NCI-H1930 (cell line): Measurements from ENCODE around the gene SLC37A1.

Experiments
- DNase-seq, 2 experiments: peaks; one replicate each; lab custom pipeline; 2025; lab: John Stamatoyannopoulos, UW

The SLC37A1 gene

DNA sequence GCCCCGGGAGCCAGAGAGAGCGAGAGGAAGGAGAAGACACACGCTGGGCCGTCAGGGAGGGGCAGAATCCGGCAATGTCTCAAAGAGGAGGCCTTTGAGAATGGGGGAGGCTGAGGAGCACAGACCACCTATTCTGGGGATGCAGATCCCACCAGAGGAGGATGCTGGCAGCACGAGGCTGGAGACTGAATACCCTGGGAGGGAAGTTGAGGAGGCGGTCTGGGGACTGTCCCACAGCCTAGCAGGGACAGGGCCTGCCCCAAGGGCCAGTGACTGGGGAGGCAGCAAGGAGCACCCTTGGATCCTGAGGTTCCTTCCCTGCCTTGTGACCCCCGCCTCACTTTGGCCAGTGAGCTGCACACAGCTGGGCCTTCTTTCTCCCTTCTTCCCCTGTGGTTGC is 49.2 kb downstream of the SLC37A1 start:
- DNase-seq: no peak

DNA sequence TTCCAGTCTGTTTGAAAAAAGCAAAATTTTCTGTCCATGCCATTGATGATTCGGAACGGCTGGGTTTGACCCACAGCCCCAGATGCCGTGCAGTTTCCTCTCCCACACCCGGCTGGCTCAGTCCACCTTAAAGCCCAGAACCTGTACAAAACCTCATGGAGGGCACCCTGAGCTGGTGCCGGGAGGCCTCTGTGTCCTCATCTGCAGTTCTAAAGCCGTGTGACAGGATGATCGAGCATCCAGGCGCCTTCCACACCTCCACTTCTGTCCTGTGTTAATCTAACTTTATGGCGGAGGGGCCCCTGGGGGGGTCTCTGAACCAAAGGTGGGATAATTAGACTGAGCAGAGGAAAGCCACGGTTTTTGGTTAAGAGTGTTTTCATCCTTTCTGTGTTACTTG is 49.6 kb downstream of the SLC37A1 start:
- DNase-seq: no peak

DNA sequence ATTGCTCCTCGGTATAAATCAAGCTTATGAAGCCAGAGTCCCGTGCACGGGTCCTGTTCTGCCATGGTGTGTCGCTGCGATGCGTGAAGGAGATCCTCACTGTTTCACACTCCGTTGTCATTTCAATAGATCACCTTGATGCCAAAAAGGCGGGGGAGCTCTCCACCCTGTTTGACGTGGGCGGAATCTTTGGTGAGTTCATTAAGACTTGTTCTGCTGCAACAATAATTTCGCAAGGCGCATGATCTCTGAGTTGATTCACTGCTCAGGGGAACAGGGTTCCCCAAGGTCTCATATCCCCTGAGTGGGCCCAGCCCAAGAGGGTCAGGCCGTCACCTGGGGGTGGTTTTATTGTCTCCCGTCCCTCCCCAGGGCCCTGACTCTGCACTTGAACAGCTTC is 50.0 kb downstream of the SLC37A1 start:
- DNase-seq: no peak

DNA sequence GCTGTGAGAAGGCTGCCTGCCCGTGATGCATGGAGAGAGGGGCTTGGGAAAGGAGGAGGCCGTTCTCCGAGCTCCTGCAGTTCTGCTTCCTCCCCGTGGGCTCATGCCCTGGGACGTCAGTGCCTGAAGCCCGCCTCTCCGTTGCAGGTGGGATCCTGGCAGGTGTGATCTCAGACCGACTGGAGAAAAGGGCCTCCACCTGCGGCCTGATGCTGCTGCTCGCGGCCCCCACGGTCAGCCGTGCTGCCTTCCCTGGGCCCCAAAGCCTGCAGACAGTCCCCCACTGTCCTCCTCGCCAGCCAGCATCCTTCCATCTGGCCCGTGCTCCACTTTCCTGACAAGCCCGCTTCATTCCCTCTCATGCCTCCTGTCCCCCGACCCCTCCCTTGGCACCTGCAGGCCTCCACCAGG is 50.9 kb downstream of the SLC37A1 start:
- no peak for DNase-seq

DNA sequence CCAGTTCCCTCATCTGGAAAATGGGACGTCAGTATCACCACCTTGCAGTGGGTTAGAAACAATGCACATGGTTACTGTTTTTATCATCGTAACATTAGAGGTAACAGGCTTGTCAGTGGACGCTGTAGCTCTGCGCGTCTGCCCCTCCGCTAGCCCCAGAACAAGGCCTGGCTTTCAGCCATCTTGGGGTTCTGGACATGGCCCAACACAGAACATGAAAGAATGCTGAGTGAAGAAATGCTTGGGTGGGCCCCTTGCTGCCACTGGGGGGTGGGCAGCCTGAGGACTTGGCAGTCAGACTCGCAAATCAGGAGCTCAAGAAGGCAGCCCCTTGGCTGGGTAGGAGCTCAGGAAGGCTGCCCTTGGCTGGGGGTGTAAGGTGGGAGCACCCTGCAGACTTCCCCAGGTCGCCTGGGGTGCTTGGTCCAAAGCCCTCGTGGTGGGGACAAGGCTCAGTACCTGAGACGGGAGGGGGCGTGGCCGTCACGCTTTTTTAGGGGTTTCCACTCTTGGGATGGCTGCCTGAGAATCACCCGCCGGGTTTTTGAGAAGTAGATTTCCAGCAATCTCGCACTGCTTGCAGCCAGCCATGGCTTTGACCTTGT is 51.7 kb downstream of the SLC37A1 start:
- no peak for DNase-seq

DNA sequence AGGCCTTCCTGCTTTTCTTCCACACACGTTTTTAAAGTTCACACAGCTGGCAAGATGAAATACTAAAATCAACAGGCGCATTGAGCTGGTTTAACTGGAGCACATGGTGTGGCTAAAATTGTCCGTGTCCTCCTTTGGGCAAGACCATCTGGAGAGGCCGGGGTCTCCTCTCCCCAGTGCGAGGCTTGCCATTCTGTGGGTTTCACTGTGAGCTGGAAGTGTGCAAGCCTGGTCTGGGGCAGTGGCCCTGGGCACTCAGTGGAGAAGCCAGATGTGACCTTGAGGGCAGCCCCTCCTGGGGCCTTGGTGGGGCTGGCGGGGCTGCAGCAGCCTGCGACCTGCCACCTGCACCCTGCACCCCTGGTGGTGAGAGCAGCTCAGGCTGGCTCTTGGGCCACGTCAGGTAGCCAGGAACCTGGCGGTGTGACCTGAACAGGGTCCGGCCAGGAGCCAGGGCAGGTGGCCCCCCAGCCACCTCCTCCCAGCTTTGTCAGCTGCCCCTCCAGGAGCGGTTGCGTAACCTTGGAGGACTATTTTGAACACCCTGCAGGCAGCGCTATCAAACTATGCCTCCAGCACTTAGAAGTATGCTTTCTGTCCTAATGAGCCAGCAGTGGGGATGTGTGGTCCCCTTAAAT is 52.4 kb downstream of the SLC37A1 start:
- DNase-seq: no peak

DNA sequence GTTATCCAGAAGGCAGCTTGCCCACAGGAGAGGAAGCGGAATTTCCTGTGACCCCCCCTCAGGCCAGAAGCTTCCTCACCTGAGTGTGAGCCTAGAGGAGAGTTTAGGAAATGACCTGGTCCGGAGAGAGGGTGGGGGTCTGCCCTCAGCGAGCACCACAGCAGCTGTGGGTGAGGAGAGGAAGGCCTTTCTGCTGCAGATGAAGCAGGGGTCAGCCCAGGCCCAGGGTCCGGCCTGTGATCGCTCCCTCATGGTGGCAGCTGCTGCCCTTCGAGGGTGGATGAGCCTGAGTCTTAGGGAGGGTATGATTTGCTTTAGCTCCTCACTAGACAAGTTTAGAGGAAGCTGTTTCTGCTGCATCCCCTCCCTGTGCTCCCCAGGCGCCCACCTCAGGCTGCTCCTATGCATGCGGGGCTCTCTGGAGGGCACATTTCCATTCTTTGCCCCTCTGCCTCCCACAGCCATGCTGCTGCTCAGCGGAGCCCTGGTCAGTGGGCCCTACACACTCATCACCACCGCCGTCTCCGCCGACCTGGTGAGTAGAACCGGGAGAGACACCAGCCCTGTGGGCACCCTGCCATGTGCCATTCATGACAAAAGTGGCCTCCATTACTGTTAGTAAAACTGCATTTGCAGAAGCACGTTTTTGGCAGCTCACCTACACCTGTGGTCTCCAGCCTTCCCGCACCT is 53.0 kb downstream of the SLC37A1 start:
- DNase-seq: no peak

DNA sequence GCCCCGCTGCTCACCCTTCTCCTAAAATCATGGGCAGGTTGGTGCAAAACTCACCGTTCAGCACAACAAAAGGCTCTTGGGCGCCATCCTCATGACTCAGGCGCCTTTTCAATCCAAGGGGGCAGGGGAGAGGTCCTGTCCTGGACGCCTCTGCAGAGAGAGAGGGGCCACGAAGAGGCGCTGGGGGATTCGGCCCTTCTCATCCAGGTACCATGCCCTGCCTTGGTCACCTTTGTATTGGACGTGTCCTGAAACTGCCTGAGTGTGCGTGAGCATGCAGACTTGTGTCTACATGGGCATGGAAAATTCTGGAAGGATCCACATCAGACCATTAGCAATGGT is 53.5 kb downstream of the SLC37A1 start:
- no peak for DNase-seq

DNA sequence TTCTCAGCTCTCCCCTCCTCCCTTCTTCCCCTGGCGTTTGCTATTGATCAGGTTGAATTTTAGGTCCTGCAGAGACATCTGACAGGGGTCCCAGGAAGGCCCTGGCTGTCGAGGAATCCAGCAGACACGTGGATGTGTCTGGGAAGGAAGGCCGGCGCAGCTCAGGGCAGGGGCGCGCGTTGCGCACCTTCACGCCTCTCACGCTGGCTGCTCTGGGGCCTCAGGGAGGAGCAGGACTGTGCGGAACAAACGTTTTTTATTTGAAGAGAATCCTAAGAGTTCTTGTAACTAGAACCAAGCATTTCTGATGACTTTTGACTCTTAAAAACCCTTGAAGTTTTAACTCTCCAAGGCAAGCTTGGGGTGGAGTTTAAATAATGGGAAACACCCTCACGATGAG is 54.2 kb downstream of the SLC37A1 start:
- no peak for DNase-seq

DNA sequence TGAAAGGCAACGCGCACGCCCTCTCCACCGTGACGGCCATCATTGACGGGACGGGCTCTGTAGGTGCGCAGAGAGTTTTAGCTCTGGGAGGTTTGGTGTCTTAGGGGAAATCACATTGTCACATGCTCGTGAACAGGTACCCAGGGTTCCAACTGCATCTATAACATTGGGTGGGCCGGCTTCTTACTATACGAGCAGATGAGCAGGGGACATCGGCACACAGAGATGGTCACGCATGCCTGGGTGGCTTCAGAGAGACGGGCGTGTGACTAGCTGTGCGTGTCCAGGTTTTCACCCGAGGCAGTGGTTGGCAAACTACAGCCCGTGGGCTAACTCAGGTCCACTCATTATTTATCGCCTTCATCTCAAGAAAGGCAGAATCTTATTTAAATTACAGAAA is 54.7 kb downstream of the SLC37A1 start:
- no peak for DNase-seq

DNA sequence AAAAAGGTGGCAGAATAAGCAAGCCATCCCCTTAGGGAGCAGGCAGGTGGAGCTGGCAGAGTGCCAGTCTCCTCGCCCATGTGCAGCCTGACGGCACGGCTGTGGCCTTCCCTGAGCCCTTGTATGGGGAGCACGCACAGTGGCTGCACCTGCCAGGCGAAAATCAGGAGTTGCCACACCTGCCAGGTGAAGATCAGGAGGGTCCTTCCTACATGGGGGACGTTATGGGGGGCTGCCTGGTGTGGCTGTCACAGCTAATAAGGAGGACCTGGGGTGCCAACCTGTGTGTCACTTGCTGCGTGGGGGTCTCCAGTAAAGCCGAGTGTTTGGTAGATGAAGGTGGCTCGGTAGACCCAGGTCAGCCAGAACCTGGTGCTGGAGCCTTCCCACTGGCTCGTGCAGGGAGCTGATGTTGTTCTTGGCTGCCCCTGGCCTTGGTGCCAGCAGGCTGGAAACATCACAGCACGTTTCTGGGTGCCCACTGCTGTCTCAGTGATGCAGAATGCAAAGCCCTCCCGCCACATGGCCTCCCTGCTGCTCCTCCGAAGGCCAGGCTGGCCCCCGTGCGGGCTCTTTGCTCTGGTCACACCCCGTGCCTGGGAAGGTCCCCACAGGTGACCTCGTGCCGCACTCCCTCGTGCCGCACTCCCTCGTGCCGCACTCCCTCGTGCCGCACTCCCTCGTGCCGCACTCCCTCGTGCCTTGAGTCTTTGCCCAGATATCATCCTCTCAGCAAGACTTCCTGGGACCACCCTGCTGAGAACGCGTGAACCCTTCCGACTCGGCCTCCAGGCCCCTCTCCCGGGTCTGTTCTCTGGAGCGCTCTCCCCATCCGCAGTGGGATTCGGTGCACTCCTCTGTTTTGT is 55.4 kb downstream of the SLC37A1 start:
- DNase-seq: no peak

DNA sequence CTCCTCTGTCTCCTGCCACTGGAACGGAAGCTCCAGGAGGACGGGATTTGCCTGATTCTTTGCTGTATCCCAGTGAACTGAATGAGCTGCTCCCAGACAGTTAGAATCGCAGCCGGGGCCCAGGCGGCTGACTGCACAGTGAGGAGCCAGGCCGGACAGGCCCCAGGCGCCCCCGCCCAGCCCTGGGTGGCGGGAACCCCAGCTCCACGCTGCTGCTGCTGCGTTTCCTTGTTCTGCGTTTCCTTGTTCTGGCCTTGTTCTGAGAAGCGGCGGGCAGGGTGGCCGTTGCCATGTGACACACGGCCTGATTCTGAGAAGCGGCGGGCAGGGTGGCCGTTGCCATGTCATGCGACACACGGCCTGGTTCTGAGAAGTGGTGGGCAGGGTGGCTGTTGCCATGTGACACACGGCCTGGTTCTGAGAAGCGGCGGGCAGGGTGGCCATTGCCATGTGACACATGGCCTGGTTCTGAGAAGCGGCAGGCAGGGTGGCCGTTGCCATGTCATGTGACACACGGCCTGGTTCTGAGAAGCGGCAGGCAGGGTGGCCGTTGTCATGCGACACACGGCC is 56.2 kb downstream of the SLC37A1 start:
- no peak for DNase-seq

DNA sequence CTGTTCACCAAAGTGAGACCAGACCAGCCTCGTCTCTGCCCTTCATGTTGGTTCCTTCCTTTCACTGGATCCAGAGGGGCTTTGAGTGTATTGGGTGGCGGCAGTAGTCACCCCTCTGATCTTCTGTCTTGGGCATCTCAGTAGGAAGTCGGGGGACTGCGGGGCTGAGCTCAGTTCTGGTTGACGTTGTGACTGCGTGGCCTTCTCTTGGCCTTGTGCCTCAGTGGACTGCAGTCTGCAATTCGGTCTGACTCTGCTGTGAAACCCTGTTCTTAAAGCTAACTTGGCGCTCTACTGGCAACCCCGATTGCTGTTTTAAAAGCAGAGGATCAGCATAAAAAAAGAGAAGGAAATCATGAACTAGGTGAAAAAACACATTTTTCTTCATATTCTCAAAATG is 56.7 kb downstream of the SLC37A1 start:
- no peak for DNase-seq

DNA sequence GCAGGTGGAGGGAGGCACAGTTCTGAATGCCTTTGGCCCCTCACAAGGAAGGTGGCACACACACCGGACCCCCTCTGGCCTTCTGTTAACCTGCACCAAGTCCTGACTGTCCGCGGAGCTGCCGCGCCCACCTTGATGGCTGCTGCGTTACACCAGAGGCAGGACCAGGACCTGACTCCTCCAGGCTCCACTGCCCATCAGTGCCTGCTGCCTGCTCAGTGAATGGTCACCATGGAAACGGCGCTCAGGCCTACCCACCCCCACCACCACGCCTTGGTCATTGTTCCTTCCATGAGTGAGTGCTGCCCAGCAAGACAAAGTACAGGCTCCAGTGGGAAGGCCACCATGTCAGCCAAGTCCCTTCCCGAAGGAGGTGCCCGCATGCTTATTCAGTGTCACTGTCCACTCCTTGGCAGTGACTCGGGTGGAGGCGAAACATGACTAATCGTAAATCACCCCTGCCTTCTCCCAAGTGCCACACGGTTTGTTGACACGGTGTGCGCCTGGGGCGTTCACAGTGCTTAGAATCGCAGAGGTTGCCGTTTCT is 57.3 kb downstream of the SLC37A1 start:
- no peak for DNase-seq

DNA sequence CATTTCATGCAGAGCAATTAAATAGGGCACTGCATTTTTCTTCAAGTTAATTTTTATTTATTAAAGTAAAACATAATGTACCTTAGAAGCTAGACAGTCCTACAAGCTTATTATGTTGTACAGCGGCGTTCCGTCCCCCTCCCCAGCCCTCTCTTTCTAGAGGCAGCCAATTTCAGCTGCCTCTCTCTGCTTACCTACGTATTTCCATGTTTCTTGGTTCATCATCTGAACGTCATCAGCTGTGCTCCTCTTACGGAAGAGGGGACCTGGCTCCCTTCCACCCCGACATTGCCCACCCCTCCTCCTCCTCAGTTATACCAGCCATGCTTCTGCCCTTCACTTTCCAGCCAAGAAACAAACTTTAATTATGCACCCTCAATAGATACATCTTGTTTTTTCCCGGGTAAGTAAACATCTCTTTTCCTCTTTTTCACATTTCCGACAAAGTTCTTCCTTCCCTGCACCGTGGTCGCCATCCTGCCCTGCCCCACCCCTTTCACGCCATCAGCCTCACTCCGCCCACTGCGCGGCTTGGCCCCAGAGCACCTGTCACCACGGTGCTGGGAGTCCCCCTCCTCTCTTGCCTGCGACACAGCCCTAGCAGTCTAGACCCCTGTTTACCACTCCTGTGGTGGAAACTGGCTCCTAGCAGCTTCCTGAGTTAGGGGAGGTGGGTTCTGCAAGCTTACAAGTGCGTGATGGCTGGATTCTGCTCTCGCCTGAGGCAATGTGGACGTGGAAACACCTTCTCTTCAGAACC is 57.9 kb downstream of the SLC37A1 start:
- no peak for DNase-seq

DNA sequence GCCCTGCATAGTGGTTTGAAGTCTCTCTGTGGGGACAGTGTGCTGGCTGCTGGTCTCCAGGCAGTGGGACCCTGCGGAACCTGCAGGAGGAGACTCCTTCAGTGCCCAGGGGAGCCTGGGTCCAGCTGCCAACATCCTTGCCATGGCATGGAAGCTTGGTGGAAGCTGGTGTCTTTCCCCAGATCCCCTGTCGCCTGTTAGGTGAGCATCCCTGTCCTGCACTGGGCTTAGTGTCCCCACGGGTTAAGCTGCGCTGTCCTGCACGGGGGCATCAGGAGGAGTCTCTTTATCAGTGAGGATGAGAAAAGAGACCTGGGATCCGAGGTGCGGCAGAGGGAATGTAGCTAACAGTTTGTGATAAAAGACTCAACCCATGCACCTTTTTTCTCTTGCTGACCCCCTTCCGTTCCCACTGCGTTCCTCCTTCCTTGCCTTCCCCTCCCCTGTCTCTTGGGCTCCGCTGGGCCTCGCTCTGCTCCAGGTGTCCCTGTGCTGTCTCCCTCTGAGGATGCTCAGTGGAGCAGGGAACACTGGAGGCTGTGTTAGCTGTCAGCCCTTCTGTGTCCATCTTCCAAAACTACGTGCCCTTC is 59.3 kb downstream of the SLC37A1 start:
- DNase-seq: no peak

DNA sequence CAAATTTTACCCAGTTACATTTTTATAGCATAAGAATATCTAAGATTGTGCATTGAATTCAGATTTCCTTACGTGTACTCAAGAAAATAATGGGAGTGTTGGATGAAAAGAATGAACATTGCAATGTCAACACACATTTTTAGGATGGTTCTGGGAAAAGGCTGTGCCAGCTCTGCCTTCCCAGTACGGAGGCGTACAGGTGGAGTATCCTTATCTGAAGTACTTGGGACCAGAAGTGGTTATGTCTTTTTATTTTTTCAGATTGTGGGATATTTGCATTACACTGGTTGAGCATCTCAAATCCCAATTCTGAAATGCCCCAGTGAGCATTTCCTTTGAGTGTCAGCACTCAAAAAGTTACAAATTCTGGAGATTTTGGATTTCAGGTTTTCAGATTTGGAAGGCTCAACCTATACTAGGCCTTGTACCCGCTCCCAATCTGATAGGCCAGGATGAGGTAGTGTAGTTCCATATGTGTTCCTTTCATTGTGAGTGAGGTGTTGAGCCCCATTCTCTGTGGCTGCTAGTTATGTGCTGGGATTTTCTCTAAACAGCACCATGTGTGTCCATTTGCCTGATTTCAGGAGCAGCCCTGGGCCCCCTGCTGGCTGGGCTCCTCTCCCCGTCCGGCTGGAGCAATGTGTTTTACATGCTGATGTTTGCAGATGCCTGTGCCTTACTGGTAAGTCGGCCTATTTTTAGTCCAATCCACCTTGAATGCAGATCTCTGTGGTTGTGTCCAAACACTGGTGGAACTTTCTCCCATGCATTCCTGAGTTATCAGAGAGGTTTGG is 60.8 kb downstream of the SLC37A1 start:
- no peak for DNase-seq

DNA sequence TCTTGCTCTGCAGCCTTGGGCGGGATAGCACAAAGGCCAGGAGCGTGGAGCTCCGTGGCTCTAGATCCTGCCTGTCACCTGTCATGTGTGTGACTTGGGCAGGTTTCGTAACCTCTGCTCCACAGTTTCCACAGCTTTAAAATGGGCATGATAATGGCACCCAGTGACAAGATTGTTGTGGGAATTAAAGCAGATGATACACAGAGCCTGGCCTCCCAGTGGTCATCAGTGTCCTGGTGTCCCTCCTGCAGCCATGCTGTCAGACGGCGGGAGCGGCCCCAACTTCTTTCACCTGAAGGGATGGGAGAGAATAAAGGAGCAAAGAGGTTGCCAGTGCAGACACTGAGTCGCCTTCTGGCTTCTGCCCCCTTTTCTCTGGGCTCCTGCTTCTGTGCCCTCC is 61.5 kb downstream of the SLC37A1 start:
- DNase-seq: no peak

DNA sequence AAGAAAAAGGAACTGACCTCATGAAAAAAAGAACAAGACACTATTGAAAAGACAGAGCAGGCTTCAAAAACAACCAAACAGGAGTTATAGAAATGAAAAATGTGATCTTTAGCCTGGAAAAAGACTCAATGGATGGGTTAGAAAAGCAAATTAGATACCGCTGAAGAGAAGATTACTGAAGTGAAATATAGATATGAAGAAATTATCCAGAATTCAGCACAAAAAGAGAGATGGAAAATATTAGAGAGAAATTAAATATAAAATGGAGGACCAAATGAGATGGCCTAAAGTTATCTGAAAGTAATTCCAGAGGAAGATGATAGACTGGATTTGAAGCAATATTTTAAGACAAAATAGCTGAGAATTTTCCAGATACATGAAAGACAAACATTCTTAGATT is 63.0 kb downstream of the SLC37A1 start:
- no peak for DNase-seq

DNA sequence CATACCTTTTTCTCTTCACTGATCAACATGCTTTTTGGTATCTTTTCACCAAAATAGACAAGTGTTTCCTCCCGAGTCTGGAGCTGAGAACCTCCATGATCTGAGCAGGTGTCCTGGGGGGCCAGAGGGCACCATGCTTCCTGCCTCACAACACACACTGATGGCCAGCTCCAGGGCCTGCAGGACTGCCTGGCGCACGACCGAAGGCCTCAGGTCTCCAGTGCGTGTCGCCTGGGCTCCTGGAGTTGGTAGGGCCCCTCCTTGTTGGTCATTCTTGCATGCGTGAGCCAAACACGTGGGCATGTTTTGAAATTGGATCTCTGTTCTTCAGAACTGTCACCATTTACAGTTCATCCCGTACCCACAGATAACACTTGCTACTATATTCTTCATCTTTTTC is 64.4 kb downstream of the SLC37A1 start:
- DNase-seq: no peak
